Keratinocyte (primary cell): ENCODE data around the gene LSAMP.

Source experiments
- CTCF ChIP-seq, 3 experiments: IDR thresholded peaks in 1 of 3; conservative IDR thresholded peaks in 1 of 3; optimal IDR thresholded peaks in 1 of 3; 2 replicates in 2 of 3; 3 replicates in 1 of 3; pipeline versions ENCODE3 to v1.5.1; 2011; ENCODE audit warnings: low read length in 3 of 3, mild to moderate bottlenecking in 3 of 3, moderate library complexity in 2 of 3, control low read depth in 1 of 3, inconsistent platforms in 1 of 3; ENCODE audit not compliant: insufficient read depth in 2 of 3; ENCODE audit errors: extremely low read depth in 1 of 3
- EZH2 ChIP-seq: IDR thresholded peaks from one replicate; pipeline ENCODE4 v1.6.1; 2012; ENCODE audit warnings: inconsistent platforms, mild to moderate bottlenecking, low read length, moderate library complexity

GRCh38 chr3:116474801-116475200 is 29.5 kb upstream of the LSAMP start:
- TF ChIP-seq CTCF (optimal IDR thresholded peaks at IDR 0.05 in 1 of 3, IDR thresholded peaks at IDR 0.05 in 1 of 3, conservative IDR thresholded peaks at IDR 0.05 in 1 of 3; ENCODE audit: extremely low read depth in 1 of 3, insufficient read depth in 2 of 3, low read length in 3 of 3) = no peak
- TF ChIP-seq EZH2 = no peak
